DND-41 (cell line): ENCODE data around the gene KCNC4.

Experiments used
- ATAC-seq: fragments of 200-7000 bp; cut with Tn5 transposase; 3 replicates; pipeline ENCODE4 v1.9.1; 2021; ENCODE audit warnings: low read depth; ENCODE audit not compliant: insufficient read depth
- DNase-seq: peaks from one replicate; pipeline ENCODE4 v3.0.0-alpha.2; 2020
- H2AFZ ChIP-seq: 2 replicates; pipeline ENCODE4 v1.6.0; 2012; ENCODE audit warnings: low read depth, low read length
- H3K27ac ChIP-seq: 2 replicates; pipeline ENCODE4 v1.5.1; 2012; ENCODE audit warnings: low read length, inconsistent platforms
- H3K27me3 ChIP-seq: fragments of 200-600 bp; sonication (generic); 2 replicates; pipeline ENCODE4 v1.6.0; 2012; ENCODE audit warnings: low read length, mild to moderate bottlenecking, inconsistent platforms; ENCODE audit not compliant: insufficient read depth, poor library complexity
- H3K36me3 ChIP-seq: 2 replicates; pipeline ENCODE4 v1.5.1; 2012; ENCODE audit warnings: low read length, inconsistent platforms; ENCODE audit not compliant: insufficient read depth
- H3K4me1 ChIP-seq: 2 replicates; pipeline ENCODE4 v1.5.1; 2012; ENCODE audit warnings: mild to moderate bottlenecking, low read length; ENCODE audit not compliant: insufficient read depth
- H3K4me2 ChIP-seq: 2 replicates; pipeline ENCODE4 v1.6.0; 2012; ENCODE audit warnings: mild to moderate bottlenecking, moderate library complexity, low read length, inconsistent platforms; ENCODE audit not compliant: insufficient read depth
- H3K4me3 ChIP-seq, 2 experiments: fragments of 200-600 bp in 1 of 2; shearing (Covaris generic) in 1 of 2; 2 replicates each; pipeline ENCODE4 v1.5.1; 2012 to 2016; ENCODE audit warnings: inconsistent platforms in 2 of 2, low read length in 2 of 2, mild to moderate bottlenecking in 2 of 2, low read depth in 1 of 2, moderate library complexity in 1 of 2
- H3K79me2 ChIP-seq: 2 replicates; pipeline ENCODE4 v1.6.0; 2012; ENCODE audit warnings: low read length, inconsistent platforms; ENCODE audit not compliant: insufficient read depth
- H3K9ac ChIP-seq: 2 replicates; pipeline ENCODE4 v1.6.0; 2012; ENCODE audit warnings: low read depth, mild to moderate bottlenecking, inconsistent platforms, low read length, moderate library complexity
- H3K9me3 ChIP-seq: 2 replicates; pipeline ENCODE4 v1.5.1; 2012; ENCODE audit warnings: low read length, moderate library complexity, mild to moderate bottlenecking, inconsistent platforms; ENCODE audit not compliant: insufficient read depth, severe bottlenecking
- H4K20me1 ChIP-seq: 2 replicates; pipeline ENCODE4 v1.6.0; 2012; ENCODE audit warnings: low read length; ENCODE audit not compliant: insufficient read depth
- CTCF ChIP-seq: IDR thresholded peaks from 2 replicates; pipeline ENCODE4 v1.5.1; 2012; ENCODE audit warnings: borderline replicate concordance, low read length, moderate library complexity, mild to moderate bottlenecking; ENCODE audit not compliant: poor library complexity, severe bottlenecking; ENCODE audit errors: extremely low read depth
- EZH2 ChIP-seq: IDR thresholded peaks from 3 replicates; pipeline ENCODE4 v1.6.1; 2012; ENCODE audit warnings: borderline replicate concordance, low read depth, mild to moderate bottlenecking, moderate library complexity, low read length, inconsistent platforms; ENCODE audit not compliant: severe bottlenecking

KCNC4 gene

GRCh38 chr1:110209715-110210603 is at the start of gene KCNC4:
KCNC4 (plus strand) TSS chr1:110210314; CDS start chr1:110211500, 1,186 bp downstream.
- Histone ChIP-seq H3K27ac (peak within 1 kb of the TSS; percentile 79), H2AFZ (peak within 1 kb of the TSS; percentile 92), H3K9ac (peak within 1 kb of the TSS; percentile 81), H3K9me3 (no peaks in the 10 kb centered on the region), H3K4me2 (peak within 1 kb of the TSS; percentile 78), H4K20me1 (peaks cover 29% of the 10 kb centered on the region), H3K4me1 (peaks cover 53% of the 10 kb centered on the region), H3K79me2 (peaks cover 31% of the 10 kb centered on the region), H3K27me3 (no peaks in the 10 kb centered on the region), H3K4me3 (peak within 1 kb of the TSS; percentile 65 to 84; a peak in 3 of 4 replicates), H3K36me3 (no peaks in the 10 kb centered on the region)
- DNase-seq = peak; percentile 95
- ATAC-seq = peak; percentile 83
- peak; percentile 14 for TF ChIP-seq CTCF
- TF ChIP-seq EZH2 = no peak

DNA sequence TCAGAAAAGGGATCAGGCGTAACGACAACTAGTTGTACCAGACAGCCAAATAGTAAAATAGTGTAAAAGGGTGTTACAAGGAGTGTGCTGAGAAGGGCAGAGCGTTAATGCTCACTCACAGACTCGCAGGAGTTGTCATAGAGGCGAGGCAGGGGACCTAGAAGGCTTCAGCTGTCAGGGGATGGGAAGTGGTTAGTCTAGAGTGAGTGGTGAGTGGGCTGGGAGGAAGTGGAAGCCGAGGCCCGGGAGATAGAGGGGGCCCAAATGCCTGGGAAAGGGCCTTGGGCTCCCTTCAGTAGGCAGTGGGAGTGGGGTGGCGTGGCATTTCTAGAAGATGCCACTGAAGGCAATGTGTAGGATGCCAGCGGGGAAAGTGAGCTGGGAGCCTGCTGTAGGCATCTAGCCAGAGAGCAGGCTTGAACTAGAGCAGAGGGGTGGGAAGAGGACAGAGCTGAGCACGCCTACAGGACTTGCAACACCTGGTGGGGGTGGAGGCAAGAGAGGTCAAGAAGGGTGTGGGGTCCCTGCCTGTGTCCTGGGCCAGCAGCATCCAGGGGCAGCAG is 49.5 kb upstream of the KCNC4 start:
- no peaks in the 10 kb centered on the region for H3K36me3 ChIP-seq
- no peak overlapping the region for H3K9ac ChIP-seq
- H3K79me2 ChIP-seq = no peaks in the 10 kb centered on the region
- no peak overlapping the region for H3K27ac ChIP-seq
- H3K4me1 ChIP-seq = no peaks in the 10 kb centered on the region
- no peak overlapping the region for H3K4me3 ChIP-seq
- H2AFZ ChIP-seq = no peak overlapping the region
- H3K9me3 ChIP-seq = no peaks in the 10 kb centered on the region
- DNase-seq (no peak), ATAC-seq (peak; percentile 56)
- no peak overlapping the region for H3K4me2 ChIP-seq
- no peaks in the 10 kb centered on the region for H4K20me1 ChIP-seq
- H3K27me3 ChIP-seq = peaks cover 9% of the 10 kb centered on the region
- no peak for TF ChIP-seq CTCF
- TF ChIP-seq EZH2 = no peak

DNA sequence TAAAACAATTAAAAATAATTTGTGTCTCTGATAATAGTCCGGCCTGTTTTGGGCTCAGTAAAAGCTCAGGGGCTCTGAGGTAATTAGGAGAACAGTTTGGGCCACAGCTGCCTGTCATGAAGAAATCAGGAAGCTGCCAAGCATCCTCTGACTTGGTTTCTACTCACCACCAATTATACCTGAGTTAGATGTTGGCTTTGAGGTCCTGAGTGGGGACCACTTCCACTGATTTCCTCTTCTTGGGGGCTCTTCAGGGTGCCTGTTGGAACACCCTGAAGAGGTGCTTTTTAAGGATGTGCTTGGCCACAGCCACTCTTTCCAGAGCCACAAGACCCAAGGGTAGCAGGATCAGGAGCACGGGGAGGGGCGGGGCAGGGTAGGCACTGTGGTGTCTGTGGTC is 48.9 kb upstream of the KCNC4 start:
- Histone ChIP-seq H3K27me3 (peaks cover 9% of the 10 kb centered on the region), H3K4me3 (no peak overlapping the region), H3K9ac (no peak overlapping the region), H4K20me1 (no peaks in the 10 kb centered on the region), H3K36me3 (no peaks in the 10 kb centered on the region), H3K4me1 (no peaks in the 10 kb centered on the region), H2AFZ (no peak overlapping the region), H3K4me2 (no peak overlapping the region), H3K27ac (no peak overlapping the region), H3K79me2 (no peaks in the 10 kb centered on the region), H3K9me3 (no peaks in the 10 kb centered on the region)
- no peak for DNase-seq
- no peak for TF ChIP-seq EZH2
- no peak for TF ChIP-seq CTCF
- no peak for ATAC-seq
